ENCODE results near the gene TERT. TPM values are rescaled to one million over a fixed set of nuclear protein-coding genes. Genes with fewer than 3 reads are reported as not detected.

TERT gene
- total RNA-seq, 4 donors from 2014 or later: not detected

GRCh38 chr5:1242733-1243486 is 52.0 kb downstream of the TERT start:
- H3K4me1 ChIP-seq: no peaks in the 10 kb centered on the region
- H3K36me3 ChIP-seq: no peaks in the 10 kb centered on the region
- no peak overlapping the region for H3K4me3 ChIP-seq
- no peaks in the 10 kb centered on the region for H3K9me3 ChIP-seq
- DNase-seq (ENCODE audit: low spot score in 2 of 2): no peak
- 93% methylated on average over 5 of the region's 14 CpGs for WGBS
- no peak for TF ChIP-seq EP300 (IDR thresholded peaks at IDR 0.05)
- H3K27ac ChIP-seq: no peak overlapping the region
- H3K27me3 ChIP-seq: peaks cover 57% of the 10 kb centered on the region

GRCh38 chr5:1241509-1242080 is 53.3 kb downstream of the TERT start:
- 77% methylated on average over 18 of the region's 22 CpGs for WGBS
- Histone ChIP-seq H3K36me3 (no peaks in the 10 kb centered on the region), H3K27ac (no peak overlapping the region), H3K4me1 (no peaks in the 10 kb centered on the region), H3K9me3 (no peaks in the 10 kb centered on the region), H3K27me3 (peaks cover 44% of the 10 kb centered on the region), H3K4me3 (no peak overlapping the region)
- no peak for DNase-seq (ENCODE audit: low spot score in 2 of 2)
- TF ChIP-seq POLR2AphosphoS5 (IDR thresholded peaks at IDR 0.05) (no peak), POLR2A (IDR thresholded peaks at IDR 0.05) (no peak), EP300 (IDR thresholded peaks at IDR 0.05) (no peak)
- TF ChIP-seq, protein P1, sequence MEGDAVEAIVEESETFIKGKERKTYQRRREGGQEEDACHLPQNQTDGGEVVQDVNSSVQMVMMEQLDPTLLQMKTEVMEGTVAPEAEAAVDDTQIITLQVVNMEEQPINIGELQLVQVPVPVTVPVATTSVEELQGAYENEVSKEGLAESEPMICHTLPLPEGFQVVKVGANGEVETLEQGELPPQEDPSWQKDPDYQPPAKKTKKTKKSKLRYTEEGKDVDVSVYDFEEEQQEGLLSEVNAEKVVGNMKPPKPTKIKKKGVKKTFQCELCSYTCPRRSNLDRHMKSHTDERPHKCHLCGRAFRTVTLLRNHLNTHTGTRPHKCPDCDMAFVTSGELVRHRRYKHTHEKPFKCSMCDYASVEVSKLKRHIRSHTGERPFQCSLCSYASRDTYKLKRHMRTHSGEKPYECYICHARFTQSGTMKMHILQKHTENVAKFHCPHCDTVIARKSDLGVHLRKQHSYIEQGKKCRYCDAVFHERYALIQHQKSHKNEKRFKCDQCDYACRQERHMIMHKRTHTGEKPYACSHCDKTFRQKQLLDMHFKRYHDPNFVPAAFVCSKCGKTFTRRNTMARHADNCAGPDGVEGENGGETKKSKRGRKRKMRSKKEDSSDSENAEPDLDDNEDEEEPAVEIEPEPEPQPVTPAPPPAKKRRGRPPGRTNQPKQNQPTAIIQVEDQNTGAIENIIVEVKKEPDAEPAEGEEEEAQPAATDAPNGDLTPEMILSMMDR (IDR thresholded peaks at IDR 0.05): no peak

GRCh38 chr5:1240496-1241260 is 54.2 kb downstream of the TERT start:
- Histone ChIP-seq H3K9me3 (no peaks in the 10 kb centered on the region), H3K4me3 (no peak overlapping the region), H3K36me3 (no peaks in the 10 kb centered on the region), H3K27me3 (peaks cover 35% of the 10 kb centered on the region), H3K27ac (no peak overlapping the region), H3K4me1 (no peaks in the 10 kb centered on the region)
- no peak for DNase-seq (ENCODE audit: low spot score in 2 of 2)
- no peak for TF ChIP-seq POLR2A (IDR thresholded peaks at IDR 0.05)
- TF ChIP-seq POLR2AphosphoS5 (IDR thresholded peaks at IDR 0.05): no peak
- TF ChIP-seq EP300 (IDR thresholded peaks at IDR 0.05): no peak
- TF ChIP-seq, protein P1 (IDR thresholded peaks at IDR 0.05): no peak
- WGBS: 75% methylated on average over 18 of the region's 29 CpGs

GRCh38 chr5:1239505-1240251 is 55.2 kb downstream of the TERT start:
- H3K4me1 ChIP-seq: no peaks in the 10 kb centered on the region
- 64% methylated on average over 18 of the region's 22 CpGs for WGBS

GRCh38 chr5:1235838-1236237 is 59.0 kb downstream of the TERT start:
- H3K27ac ChIP-seq: no peak overlapping the region
- DNase-seq (ENCODE audit: low spot score in 2 of 2): no peak
- H3K36me3 ChIP-seq: no peaks in the 10 kb centered on the region
- 100% methylated on average over 1 of the region's 1 CpG for WGBS
- H3K4me3 ChIP-seq: no peak overlapping the region
- H3K4me1 ChIP-seq: no peaks in the 10 kb centered on the region
- peaks cover 6% of the 10 kb centered on the region for H3K9me3 ChIP-seq
- H3K27me3 ChIP-seq: peaks cover 13% of the 10 kb centered on the region
- TF ChIP-seq, protein P1 (IDR thresholded peaks at IDR 0.05): no peak
- TF ChIP-seq EP300 (IDR thresholded peaks at IDR 0.05) (no peak), POLR2A (IDR thresholded peaks at IDR 0.05) (no peak), POLR2AphosphoS5 (IDR thresholded peaks at IDR 0.05) (no peak)

More at GRCh38 chr5:1239505-1240251, 55.2 kb downstream of the TERT start:
- no peak overlapping the region for H3K4me3 ChIP-seq
- no peak for DNase-seq (ENCODE audit: low spot score in 2 of 2)
- H3K36me3 ChIP-seq: no peaks in the 10 kb centered on the region
- peaks cover 25% of the 10 kb centered on the region for H3K27me3 ChIP-seq
- peaks cover 6% of the 10 kb centered on the region for H3K9me3 ChIP-seq
- H3K27ac ChIP-seq: no peak overlapping the region
- no peak for TF ChIP-seq POLR2A (IDR thresholded peaks at IDR 0.05)
- TF ChIP-seq, protein P1 (IDR thresholded peaks at IDR 0.05): no peak
